CD4-positive, alpha-beta T cell treated with Interleukin-10 for 1 hour (primary cell): Measurements from ENCODE around the gene OASL.

Experiments used
- DNase-seq: peaks from one replicate; pipeline ENCODE4 v3.0.0-alpha.2; 2020

The OASL gene

GRCh38 chr12:120984351-120984898 lies 54.6 kb downstream of the OASL start:
- no peak for DNase-seq

DNA sequence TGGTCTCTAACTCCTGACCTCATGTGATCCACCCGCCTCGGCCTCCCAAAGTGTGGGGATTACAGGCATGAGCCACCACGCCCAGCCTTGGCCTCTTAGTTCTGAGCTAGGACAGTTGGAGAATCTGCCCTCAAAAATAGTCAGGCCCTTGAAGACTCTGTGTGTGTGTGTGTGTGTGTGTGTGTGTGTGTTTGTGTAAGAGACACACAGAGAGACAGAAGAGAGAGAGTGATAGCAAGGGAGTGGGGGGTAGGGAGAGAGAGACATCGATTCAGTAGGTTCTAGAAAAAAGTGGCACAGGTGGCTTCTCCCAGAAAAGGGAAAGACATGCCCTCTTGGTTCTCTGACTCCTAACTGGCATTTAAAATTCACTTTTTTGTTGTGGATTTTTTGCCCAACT lies 55.3 kb downstream of the OASL start:
- DNase-seq = no peak

DNA sequence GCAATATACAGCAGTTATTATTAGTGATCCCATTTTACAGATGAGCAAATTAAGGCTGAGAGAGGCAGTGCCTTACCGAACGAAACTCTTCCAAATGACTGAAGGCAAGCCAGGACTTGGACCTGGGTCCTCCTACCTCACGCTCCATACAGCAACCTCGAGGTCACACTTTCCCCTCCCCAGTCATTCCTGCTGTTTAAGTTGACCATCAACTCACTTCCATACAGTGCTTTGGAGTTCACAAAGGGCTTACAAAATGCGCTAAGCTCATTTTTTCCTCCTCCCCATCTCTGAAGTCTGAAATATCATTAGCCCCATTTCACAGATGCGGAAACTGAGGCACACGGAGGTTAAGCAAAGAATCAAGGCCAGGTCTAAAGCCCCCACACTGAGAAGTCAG lies 56.4 kb downstream of the OASL start:
- no peak for DNase-seq

- DNase-seq = no peak
These were observed 57.6 kb downstream of the OASL start for GRCh38 chr12:120981407-120981941.

- no peak for DNase-seq
These were observed 58.2 kb downstream of the OASL start for GRCh38 chr12:120980800-120981368.

DNA sequence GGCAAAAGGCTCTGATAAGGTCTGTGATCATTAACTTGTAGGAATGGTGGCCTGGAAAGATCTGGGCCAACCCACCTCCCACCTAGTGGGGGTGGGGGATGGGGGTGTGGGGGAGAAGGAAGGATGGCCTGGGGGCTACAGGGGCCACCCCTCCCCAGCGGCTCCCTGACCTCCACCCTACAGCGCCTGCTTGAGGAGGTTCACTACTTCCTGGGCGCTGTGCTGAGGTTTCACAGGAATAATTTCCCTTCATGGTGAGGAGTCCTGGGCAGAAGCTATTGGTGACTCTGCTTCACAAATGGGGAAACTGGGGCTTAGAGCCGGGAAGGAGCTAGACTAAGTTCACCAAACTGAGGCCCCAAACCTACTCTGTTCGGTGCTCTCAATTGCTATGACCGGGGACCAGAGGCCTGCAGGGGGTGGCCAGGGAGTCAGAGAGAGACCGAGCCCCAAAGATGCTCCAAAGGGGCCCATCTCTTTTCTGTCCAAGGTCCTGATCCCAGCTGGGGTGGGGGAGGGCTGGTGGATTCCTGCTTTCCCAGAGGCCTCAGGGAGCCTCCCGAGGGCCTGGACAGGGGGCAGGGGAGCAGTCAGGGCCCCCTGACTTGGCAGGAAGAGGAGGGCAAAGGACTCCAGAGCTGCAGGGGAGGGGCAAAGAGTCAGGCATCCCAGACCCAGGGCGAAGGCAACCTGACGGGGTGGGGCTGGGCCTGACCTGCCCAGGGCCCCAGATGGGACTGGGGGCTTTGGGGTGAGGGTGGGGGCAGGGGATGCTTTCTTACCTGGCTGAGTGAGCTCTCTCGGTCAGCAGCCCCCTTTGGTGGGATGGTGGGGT lies 59.0 kb downstream of the OASL start:
- DNase-seq = no peak

GRCh38 chr12:120979220-120979861 lies 59.7 kb downstream of the OASL start:
- no peak for DNase-seq

- DNase-seq = no peak
These were observed 60.5 kb downstream of the OASL start, which contains the start of gene HNF1A for GRCh38 chr12:120978296-120979219. Gene HNF1A (plus strand): TSS chr12:120978543. CDS start chr12:120978769, 226 bp downstream.

DNA sequence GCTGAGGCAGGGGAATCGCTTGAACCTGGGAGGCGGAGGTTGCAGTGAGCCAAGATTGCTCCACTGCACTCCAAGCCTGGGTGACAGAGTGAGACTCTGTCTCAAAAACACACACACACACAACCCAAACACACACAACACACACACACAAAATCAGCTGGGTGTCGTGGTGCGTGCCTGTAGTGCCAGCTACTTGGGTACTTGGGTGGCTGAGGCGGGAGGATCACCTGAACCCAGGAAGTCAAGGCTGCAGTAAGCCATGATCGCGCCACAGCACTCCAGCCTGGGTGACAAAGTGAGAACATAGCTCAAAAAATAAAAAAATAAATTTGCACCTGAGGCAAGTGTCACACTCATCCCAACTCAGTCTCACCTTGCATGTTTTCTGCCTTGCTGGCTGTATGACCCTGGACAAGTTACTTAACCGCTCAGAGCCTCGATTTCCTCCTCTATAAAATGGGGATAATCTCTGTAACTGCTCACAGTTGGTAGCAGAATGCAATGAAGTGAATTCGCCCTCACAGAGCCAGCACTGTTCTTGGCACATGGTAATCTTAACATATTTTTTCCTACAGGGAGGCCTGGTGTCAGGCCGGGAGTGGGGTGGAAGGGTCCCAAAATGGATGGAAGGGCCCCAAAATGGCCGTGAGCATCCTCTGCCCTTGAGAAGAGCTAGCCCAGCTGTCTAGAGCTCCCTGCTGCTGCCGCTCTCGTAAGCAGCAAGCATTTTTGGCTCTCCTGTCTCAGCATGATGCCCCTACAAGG lies 61.3 kb downstream of the OASL start:
- DNase-seq = no peak

- no peak for DNase-seq
These were observed 66.0 kb downstream of the OASL start for GRCh38 chr12:120972870-120973543.

DNA sequence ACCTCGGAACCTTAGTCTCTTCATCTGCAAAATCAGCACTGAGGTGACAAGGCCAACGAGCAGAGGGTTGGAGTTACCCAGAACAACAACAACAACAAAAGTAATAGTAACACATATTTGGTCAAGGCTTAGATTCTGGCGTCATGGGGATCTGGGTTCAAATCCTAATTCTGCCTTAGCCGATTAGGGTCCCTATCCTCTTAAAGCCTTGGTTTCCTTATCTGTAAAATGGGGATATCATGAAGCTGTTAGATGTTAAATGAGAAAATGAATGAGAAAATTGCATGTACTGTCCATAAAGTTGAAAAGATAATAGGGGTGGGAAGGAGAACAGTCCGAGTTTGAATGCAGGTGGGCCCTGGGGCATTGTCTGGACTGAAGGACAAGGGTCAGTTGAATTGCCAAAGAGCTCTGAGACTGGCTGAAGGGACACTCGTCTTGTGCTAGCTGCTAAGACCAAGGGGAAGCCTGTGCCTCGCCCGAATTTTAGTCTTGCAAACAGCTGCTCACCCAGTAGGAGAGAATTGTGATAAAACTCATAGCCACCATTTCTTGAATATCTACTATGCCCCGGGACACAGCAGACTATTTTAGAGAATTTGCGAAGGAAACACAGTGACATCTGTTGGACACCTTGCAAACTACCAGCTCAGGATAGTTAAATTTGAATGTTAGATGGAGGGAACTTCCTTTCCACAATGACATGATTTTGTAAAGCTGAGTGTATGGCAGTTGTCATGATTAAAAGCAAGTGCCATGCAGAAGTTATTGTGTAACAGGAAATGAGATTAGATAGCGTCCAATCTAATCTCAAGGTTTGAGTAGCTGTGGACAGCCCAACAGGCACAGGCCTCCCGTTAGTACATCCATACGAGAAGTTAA lies 67.5 kb downstream of the OASL start:
- peak; percentile 72 for DNase-seq

GRCh38 chr12:120970310-120970709 lies 68.7 kb downstream of the OASL start:
- no peak for DNase-seq
